Activated CD8-positive, alpha-beta memory T cell treated with anti-CD3 and anti-CD28 coated beads, Interleukin-2, amount 50 U/mL, for 1 hour (primary cell): ENCODE measurements around the gene TMEM184B.

Source experiments
- DNase-seq: peaks from one replicate; pipeline ENCODE4 v3.0.0-alpha.2; 2020; ENCODE audit errors: extremely low read depth

Gene TMEM184B

DNA sequence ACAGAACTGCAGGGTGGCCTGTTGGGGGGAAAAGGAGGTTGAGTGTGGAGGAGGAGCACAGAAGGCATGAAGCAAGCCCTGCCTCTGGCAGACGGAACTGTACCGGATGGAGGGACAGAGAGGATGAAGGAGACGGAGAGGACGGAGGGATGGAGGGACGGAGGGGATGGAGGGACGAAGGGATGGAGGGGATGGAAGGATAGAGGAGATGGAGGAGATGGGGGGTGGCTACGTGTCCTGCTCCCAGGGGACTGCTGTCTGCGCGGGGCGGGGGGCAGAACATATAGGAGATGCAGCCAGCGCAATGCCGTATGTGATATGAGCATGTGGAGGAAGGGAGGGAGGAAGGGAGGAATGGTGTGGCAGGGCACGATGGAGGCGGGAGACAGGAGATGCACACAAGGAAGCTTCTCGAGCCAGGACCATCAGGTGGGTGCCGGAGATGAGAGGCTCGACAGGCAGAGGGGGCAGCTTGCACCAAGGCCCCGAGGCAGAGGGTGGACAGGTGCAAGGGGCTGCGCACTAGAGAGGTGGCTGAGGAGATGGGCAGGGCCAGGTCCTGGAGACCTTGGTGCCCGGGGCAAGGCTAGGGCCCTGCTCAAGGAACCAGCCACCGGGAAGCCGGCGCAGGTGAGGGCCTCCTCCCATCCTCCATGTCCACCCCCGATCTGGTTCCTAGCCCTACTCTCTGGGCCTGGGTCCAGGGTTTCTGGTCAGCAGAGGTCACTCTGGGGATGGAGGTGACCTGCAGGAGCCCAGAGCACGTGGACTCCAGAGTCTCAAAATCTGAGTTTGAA is 45.8 kb downstream of the TMEM184B start:
- DNase-seq = no peak

DNA sequence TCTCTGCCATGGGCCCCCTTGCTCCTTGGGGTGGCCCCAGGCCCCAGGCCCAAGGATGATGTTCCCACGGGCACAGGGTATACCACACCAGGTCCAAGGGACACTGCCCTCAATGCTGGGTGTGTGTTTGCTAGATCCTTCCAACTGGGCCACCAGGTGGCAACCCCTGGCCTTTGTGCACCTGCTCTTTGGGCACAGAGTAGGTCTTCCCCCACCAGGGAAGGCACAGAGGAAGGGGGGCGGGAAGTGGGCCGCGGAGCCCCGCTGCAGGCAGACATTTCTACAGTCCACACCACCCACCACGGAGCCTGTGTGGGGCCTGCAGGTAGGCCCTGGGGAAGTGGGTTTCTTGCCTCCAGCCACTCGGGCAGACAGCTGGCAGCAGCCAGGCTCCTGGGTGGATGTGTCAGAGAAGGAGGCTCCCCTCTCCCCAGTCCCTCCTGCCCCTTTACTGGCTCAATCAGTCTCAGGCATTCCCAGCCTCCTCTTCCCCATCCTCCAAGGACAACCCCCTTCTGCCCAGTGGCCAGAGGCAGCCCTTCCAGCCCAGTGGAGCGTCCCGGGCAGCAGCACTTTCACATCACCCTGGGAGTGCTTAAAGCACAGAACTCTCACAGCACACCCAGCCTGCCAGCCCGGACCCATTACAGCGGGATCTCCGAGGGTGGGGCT is 49.4 kb downstream of the TMEM184B start:
- no peak for DNase-seq

DNA sequence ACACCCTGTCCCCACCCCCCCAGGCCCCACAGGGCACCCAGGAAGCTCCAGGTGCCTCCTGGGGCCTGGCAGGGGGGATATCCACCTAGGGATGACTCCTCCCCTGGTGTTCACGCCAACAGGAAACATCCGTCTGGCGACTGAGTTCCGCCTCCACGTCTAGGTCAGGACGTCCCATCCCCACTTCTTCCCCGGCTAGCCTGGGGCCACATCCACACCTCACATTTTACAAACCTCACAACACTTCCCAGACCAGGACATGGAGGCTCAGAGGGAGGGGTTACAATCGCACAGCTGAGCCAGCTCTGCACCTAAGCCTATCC is 50.1 kb downstream of the TMEM184B start:
- DNase-seq = no peak

DNA sequence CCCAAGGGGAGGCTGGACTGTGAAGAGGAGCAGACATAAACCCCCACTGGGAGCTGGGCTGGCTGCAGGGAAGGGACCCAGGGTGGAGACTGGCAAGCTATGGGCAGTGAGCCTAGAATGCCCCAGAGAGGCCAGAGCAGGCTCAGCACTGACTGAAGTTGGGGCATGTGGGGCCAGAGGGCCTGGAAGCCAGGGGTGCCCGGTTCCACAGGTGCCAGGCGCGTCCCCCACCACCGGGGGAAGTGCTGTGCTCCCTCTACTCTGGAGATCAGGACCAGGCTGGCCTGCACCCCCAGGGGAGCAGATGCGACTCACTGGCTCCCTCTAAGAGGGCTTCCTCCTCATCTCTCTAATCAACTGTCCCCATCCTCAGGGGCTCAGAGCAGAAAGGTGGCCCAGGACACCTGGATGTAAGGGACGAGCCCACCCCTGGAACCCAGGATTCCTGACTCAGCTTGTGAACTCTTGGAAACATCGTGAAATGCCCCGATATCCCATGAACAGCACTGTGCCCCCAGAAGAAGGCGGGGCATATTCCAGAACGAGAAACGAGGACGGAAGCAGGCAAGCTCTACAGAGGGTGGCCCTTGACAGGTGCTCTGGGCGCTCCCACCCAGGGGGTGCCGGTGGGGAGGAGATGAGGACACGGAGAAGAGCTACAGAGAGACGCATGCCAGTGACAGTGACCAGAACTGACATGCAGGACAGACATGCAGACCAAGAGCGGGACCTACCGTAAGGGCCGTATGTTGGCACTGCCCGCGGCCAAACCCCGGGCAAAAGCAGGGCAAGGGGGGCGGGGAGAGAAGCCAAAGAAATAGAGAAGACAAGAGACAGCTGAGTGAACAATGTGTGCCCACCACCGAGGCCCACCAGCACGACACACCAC is 50.7 kb downstream of the TMEM184B start:
- no peak for DNase-seq

DNA sequence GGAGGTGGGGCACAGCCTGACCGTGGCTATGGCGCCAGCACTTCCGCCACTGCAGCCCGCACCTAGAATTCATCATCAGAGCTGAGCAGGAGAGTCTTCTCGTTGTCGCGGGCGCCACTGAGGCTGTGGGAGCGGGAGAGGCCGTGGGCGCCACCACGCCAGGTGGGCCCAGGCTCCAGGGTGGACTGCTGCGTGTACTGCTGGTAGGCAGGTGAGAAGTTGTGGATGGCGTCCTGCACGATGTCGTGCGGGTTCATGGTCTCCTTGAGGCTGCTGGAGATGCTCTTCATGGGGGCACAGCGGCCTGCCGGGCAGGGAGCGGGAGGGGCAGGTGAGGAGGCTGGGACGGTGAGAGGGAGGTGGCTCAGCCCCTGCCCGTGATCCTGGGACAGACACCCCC is 51.4 kb downstream of the TMEM184B start:
- no peak for DNase-seq

DNA sequence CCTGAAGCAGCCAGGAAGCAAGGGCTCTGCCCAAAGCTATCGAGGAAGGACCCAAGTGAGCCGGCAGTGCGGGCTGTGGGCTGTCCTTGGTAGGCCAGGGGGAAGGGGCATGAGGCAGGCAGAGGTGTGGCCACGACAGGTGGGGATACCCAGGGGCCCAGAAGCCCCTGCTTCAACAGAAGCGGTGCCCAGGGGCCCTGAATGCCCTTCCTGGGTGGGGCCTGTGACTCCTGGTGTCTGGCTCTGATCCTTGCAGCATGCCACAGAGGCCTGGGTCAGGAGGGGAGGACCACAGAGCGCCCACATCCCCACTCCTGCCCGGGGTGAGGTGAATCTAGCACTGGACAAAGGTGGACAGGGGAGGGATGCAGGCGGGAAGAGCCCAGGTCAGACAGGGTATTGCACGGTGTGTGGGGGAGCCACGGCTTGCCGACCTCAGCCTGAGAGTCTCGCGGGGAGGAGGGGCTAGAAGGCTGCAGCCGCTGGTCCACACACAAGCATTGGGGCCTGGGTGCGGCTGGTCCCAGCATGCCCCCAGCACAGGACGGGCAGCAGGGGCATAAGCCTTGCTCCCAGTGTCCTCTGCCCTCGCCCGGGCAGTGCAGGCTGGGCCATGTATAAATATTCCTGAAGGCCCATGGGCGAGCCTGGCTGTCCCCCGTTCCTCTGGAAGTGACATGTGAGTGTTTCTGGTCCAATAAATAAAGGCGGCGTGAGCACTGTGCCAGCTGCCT is 52.0 kb downstream of the TMEM184B start:
- no peak for DNase-seq

DNA sequence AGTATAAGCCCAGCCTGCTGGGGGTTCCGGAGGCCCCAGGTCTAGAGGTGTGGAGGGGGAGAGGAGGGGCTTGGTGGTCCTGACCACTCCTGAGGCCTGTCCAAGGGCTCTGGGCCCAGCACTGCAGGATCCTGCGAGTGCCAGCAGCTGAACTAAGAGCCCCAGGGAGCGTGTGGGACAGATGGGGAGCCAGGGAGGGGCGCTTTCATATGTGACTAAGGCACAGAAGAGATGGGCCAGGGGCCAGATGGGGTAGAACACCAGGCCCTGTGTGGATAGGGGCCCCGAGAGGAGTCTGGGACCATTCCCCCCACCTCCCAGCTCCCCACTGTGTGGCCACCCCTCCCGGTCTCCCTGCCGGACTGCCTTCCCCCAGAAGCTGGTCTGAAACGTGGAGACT is 52.6 kb downstream of the TMEM184B start:
- DNase-seq = no peak

DNA sequence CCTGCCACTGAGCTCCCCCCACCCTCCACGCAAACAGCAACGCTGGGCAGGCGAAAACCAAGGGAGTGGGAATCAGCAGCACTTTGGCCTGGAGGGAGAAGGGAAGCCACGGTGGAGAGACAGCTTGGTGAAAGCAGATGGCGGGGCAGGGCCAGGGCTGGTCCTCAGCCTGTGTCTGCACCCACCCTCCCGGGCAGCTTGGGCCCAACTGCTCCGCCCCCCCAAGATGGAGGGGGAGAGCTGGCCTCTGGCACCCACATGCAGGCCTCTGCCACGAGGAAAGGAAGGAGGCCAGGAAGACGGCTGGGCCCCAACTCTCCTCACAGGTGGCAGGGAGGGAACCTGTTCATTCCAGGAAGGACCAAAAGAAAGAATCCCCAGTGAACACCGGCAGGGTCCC is 53.2 kb downstream of the TMEM184B start:
- DNase-seq = no peak

DNA sequence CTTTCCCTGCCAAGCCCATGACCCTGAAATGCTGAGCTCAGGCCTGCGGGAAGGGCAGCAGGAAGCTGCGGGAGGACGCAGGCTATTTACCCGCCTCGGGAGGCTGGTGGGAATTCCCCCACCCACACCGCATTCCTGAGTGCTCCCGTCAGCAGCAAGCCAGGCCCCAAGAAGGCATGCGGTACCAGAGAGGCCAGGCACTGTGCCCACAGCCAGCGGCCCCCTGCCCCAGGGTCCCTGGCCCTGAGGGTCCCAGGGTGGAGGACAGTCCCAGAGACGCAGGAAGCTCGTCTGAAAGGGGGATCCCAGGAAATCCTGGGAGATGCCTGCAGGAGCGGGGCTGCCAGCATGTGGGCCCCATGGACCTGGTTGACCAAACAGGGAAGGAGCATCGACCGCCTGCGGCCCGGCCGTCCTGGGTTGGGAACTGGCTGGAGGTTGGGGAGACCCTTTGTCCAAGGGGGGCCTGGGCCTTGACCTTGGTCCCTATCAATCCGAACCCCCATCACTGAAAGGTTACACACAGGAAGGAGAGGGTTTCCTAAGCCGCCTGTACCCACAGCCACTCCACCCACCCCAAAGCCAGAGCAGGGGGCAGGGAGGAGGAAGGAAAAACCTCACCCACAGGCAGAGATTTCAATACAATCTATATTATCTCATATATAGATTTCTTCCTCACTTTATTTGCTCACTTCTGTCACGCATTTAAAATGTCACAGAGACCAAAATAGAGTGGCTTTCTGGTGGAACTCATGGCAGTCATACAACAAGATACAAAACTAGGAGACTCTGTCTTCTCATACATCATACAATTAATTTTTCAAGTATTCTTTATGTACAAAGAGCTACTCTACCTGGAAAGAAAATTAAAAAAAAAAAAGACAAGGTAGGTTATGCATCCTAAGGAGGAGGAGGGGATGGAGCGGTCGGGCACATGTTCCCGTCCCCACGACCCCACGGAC is 53.9 kb downstream of the TMEM184B start:
- no peak for DNase-seq

DNA sequence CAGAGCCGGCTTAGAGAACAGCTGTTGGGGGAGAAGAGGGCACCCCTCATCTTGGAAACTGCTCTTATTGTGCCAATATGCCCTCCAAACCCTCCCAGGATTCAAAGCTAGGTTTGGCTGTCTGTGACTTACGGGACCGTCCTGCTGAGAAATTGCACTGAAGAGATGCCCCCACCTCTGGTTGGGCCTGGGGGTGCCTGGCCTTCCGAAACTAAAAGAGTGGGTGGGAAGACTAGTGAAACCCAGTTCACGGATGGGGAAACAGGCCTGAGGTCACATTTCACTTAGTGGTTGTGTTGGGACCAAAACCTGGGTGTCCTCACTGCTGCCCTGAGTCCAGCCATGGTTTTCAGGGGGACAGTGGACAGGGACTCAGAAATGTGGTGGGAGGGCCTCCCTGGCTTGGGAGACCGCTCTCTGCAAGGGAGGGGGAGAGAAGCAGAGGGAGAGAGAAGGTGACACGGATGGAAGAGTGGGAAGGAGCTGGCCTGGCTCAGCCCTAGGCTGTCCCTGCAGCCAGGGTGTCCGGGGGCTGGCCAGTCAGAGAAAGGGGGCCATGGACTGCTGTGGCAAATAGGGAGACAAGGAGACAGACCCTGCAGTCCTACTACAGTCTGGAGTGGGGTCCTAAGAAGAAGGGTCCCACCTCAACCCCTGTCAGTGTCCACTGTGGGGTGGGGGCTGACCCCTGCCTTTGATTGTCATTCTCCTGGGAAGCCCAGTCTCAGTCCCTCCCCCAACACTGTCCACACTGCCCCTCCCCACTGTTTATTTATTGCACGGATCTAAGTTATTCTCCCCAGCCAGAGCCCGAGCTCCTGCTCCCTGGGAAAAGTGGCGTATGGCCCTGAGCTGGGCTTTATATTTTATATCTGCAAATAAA is 57.4 kb downstream of the TMEM184B start:
- DNase-seq = no peak

DNA sequence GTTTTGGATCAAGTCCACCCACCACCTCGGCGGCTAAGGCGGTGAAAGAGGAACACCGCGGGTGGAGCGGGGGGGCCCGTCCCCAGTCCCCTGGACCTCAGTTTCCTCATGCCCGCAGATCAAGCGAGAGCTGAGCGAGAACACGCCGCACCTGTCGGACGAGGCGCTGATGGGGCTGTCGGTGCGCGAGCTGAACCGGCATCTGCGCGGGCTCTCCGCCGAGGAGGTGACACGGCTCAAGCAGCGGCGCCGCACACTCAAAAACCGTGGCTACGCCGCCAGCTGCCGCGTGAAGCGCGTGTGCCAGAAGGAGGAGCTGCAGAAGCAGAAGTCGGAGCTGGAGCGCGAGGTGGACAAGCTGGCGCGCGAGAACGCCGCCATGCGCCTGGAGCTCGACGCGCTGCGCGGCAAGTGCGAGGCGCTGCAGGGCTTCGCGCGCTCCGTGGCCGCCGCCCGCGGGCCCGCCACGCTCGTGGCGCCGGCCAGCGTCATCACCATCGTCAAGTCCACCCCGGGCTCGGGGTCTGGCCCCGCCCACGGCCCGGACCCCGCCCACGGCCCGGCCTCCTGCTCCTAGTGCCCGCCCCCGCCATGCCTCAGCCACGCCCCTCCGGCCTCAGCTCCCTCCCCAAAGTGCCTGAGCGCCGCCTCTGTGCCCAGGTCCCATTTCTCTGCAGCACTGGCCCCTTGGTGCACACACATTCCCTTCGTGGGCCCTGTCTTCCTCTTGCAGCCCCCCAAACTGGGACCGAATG is 58.3 kb downstream of the TMEM184B start:
- no peak for DNase-seq

DNA sequence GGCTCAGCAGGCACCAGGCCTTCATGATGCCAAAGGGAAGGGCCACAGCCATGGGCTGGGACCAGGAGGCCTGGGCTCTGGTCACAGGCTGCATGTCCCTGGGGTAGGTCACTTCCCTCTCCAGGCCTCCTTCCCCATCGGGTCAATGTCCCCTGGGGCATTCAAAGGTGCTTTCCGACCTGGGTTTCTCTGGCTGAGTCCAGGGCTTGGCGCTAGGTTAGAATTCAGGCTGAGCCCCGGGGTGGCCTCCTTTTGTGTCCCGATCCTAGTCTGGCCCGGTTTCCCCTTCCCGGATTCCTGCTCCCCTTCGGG is 58.9 kb downstream of the TMEM184B start:
- DNase-seq = no peak

DNA sequence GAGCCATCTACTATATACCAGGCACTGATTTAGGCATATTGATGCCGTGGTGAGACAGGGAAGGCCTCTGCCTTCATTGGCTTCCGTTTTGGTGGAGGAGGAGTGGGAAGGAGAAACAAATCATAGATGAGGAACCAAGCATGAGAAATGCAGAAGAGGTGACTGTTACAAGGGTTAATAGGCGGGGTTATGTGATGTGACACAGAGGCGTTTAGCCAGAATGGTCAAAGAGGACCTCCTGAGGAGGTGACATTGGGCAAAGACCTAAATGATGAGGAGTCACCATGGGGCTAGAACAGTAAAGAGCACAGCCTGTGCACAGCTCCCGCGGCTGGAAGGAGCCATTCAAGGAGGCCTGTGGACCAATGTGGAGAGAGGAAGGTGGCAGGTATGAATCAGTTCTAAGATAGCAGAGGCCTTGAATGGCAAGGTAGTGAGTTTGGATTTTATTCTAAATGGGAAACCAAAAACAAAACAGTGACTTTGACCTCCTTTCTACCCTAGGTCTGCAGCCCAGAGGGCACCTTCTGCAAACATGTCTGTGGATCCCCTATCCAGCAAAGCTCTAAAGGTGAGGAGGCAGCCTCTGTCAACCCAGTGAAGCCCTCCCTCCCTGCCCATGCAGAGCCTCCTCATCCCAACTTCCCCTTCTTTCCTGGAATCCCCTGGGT is 59.4 kb downstream of the TMEM184B start:
- DNase-seq = no peak

DNA sequence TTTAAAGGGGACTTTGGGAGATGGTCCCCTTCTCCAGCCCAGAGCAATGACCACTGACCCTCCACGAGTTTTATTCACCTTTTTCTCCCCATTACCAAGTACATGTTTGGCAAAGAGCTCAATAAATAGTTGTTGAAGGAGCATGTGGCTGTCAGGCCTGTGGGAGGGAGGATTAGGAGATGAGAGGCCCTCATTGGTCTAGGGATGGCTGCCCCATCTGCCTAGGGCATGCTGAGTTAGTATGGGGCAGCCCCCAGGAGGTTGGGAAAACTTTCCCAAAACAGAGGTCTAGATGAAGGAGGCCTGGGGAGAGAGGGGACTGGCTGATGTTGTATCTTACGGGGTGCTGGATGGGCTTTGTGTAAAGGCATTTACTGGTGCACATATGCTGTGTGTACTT is 60.4 kb downstream of the TMEM184B start:
- DNase-seq = no peak

DNA sequence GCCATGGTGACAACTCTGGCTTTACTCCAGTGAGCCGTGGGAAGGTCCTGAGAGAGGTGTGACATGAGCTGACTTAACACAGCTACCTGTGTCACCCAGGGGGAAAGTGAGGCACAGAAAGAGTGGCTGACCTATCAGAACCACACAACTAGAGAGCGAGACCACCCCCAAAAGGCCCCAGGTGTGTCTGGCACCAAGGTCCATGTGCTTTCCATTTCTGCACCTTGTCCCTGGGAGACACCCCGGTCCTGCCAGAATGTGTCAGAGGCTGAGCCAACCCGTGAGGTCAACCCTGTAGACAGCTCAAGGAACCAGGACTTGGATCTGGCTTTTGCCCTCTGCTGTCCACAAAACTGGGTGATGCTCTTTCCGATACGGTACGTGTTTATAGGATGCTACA is 61.3 kb downstream of the TMEM184B start:
- no peak for DNase-seq

DNA sequence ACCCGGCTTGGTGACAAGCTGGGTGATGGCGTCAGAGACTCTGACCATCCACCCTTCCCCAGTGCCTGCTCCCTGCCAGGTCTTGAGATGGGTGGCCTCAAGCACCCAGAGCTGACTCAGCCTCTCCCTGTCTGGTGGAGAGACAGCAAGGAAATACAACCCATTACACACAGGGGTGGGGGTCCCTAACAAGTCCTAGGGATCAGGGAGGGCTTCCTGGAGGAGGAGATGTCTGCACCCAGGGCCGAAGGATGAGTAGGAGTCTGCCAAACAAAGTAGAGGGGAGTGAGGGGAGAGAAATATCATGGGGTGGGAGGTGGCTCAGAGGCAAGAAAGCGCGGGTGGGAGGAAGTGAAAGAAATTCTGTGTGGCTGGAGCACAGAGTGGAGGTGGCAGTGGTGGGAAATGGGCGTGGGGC is 64.2 kb downstream of the TMEM184B start:
- no peak for DNase-seq

DNA sequence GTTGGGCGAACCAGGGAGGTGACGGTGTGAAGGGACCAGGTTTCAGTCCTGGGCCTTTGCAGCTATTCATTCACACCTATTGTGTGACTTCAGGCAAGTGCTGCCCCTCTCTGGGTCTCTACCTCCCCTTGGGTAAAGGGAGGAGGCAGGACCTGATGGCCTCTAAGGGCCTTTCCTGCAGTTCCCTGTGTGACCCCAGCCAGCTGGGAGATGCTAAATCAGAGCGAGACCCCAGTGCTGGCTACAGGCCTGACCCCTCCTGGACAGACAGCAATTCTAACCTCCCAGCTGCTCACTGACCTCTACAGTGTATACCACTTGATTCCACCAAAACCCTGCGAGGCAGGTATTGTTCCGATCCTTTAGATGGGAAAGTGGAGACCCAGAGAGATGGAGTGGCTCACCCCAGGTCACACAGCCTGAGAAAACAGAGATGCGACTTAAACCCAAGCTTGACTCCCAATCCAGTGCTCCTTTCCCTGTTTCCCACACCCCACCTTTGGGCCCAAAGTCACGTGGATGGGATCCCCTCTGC is 64.8 kb downstream of the TMEM184B start:
- DNase-seq = no peak
